Psoas muscle (tissue), 8 donors: ENCODE measurements around the gene CYB5R2. TPM values are rescaled to one million over a fixed set of nuclear protein-coding genes. Genes with fewer than 3 reads are reported as not detected.

ENCODE experiments used
- ATAC-seq, 4 donors: fragments of 200-7000 bp; cut with Tn5 transposase; one replicate each; pipeline ENCODE4 v1.9.1; 2020; ENCODE audit warnings: moderate library complexity in 3 of 4, mild to moderate bottlenecking in 2 of 4
- DNase-seq, 2 donors: peaks; one replicate each; pipeline ENCODE4 v3.0.0-alpha.2; 2020
- H3K27ac ChIP-seq: fragments of 200-600 bp; one replicate; pipeline ENCODE4 v1.8.0; 2022
- H3K27me3 ChIP-seq, 3 donors: fragments of 200-600 bp in 1 of 3; one replicate each; pipeline versions ENCODE4 v1.6.1 to v1.8.0; 2013 to 2022; ENCODE audit warnings: low read length in 2 of 3, mild to moderate bottlenecking in 2 of 3, moderate library complexity in 1 of 3; ENCODE audit not compliant: insufficient read depth in 3 of 3
- H3K36me3 ChIP-seq, 2 donors: fragments of 200-600 bp in 1 of 2; one replicate each; pipeline versions ENCODE4 v1.6.1 to v1.8.0; 2013 to 2022; ENCODE audit warnings: low read depth in 1 of 2, mild to moderate bottlenecking in 1 of 2, moderate library complexity in 1 of 2; ENCODE audit not compliant: insufficient read depth in 1 of 2
- H3K4me1 ChIP-seq: fragments of 200-600 bp; one replicate; pipeline ENCODE4 v1.8.0; 2022
- H3K4me3 ChIP-seq: fragments of 200-600 bp; one replicate; pipeline ENCODE4 v1.8.0; 2022; ENCODE audit warnings: mild to moderate bottlenecking
- H3K9me3 ChIP-seq: fragments of 200-600 bp; one replicate; pipeline ENCODE4 v1.8.0; 2022
- WGBS, 3 donors: extraction: QIAGEN DNeasy Blood & Tissue Kit; methylation state at CpG; one replicate each; pipeline versions ENCODE4 v1.1.6 to v1.1.7; 2013; 5-methylcytosine and 5-hydroxymethylcytosine counted together
- intact Hi-C, 2 donors: fragments of 100-400 bp; cut with DNase I; formaldehyde crosslinking; loops; one replicate each; pipeline versions ENCODE4 v1.11.0 to v1.14.2; 2022
- polyA plus RNA-seq, 3 donors: library from polyadenylated mRNA; stranded (reverse); fragments of 200-250 nt; gene quantifications; one replicate each; pipeline ENCODE4 v1.2.3, GENCODE V29; 2013
- total RNA-seq, 4 donors: library from RNA; stranded (reverse); fragmentation: NEBNext Ultra II Directional in 2 of 4; extraction: Animal tissue kit (Norgen Biotek cat#: 25700) in 2 of 4; gene quantifications; one replicate each; pipeline versions ENCODE4 v1.2.1 to v1.2.4, GENCODE V29; 2021 to 2023
- TF ChIP-seq, protein P1 (sequence below): fragments of 200-600 bp; IDR thresholded peaks from one replicate; pipeline ENCODE4 v1.8.0; 2022; ENCODE audit warnings: antibody characterized with exemption
- donor health status: healthy with polysubstance abuse.
- donor health status: DM: no; HTN: no; CAD: no; lungs with moderate emphysema.
- donor health status: Bipolar disorder and iron deficiency.
- donor health status: healthy.
- donor health status: DM: yes; HTN: yes; CAD: no.
- donor health status: DM: no; HTN: no; CAD: no.
- donor health status: DM: no; HTN: no; CAD: no.
- donor health status: DM: yes; HTN: yes; CAD: no.

The CYB5R2 gene
- total and polyA plus RNA-seq, 7 donors = 0.40 to 2.0 (median 1.3) TPM

DNA sequence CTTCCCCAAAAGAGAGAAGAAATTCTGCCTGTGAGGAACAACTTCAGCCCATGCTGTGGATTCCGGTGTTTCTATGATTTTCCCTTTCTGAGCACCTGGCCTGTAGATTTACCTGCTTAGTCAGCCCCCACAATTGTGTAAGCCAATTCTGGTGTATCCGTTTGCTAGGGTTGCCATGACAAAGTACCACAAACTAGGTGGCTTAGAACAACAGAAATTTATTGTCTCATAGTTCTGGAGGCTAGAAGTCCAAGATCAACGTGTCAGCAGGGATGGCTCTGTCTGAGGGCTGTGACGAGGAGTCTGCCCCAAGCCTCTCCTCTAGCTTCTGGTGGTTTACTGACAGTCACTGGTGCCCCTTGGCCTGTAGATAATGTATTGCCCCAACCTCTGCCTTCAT lies 15.9 kb upstream of the CYB5R2 start:
- Histone ChIP-seq H3K9me3 (no peaks in the 10 kb centered on the region), H3K4me1 (peaks cover 10% of the 10 kb centered on the region), H3K27me3 (no peaks in the 10 kb centered on the region), H3K4me3 (no peak overlapping the region), H3K27ac (no peak overlapping the region), H3K36me3 (peaks cover 0 to 11% of the 10 kb centered on the region in 2 donors)
- TF ChIP-seq, protein P1, sequence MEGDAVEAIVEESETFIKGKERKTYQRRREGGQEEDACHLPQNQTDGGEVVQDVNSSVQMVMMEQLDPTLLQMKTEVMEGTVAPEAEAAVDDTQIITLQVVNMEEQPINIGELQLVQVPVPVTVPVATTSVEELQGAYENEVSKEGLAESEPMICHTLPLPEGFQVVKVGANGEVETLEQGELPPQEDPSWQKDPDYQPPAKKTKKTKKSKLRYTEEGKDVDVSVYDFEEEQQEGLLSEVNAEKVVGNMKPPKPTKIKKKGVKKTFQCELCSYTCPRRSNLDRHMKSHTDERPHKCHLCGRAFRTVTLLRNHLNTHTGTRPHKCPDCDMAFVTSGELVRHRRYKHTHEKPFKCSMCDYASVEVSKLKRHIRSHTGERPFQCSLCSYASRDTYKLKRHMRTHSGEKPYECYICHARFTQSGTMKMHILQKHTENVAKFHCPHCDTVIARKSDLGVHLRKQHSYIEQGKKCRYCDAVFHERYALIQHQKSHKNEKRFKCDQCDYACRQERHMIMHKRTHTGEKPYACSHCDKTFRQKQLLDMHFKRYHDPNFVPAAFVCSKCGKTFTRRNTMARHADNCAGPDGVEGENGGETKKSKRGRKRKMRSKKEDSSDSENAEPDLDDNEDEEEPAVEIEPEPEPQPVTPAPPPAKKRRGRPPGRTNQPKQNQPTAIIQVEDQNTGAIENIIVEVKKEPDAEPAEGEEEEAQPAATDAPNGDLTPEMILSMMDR = no peak
- ATAC-seq = no peak
- intact Hi-C loops = loop anchor here in 1 of 2 donors (5.0 kb wide), 1 partner anchor 592 kb away; no protein-coding TSS in a partner anchor
- WGBS, 3 donors = 68 to 82% (median 73%) methylated on average over 4 of the region's 4 CpGs
- no peak for DNase-seq

DNA sequence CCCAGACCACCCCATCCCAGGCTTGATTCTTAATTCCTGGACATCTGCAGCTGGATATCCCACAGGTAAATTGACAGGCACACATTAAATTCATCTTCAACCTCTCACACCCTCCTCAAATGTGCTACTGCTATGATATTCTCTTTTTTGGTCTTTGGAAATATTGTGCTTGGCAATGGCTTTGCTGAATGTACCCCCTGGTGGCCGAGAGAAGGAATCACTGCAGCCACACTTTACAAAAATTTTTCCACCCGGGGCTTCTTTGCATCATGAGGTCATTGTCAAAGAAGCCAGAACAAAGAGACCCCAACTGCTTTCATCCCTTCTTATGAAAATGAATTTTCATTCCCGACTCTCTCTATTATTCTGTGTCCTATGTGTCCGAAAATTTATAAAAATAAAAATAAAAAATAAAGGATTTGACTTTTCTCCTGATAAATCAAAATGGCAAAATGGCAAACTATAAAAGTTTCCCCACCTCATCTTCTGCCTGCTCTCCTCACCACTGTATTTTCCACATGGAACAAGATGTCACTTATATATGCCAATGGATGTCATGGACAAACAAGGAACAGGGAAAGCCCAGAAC lies 15.0 kb upstream of the CYB5R2 start:
- 26 to 35% (median 34%) methylated on average over 4 of the region's 4 CpGs for whole genome bisulfite sequencing, 3 donors
- DNase-seq (no peak), ATAC-seq (no peak)
- Histone ChIP-seq H3K9me3 (no peaks in the 10 kb centered on the region), H3K27me3 (no peaks in the 10 kb centered on the region), H3K4me3 (no peak overlapping the region), H3K4me1 (peaks cover 10% of the 10 kb centered on the region), H3K36me3 (peaks cover 0 to 14% of the 10 kb centered on the region in 2 donors), H3K27ac (no peak overlapping the region)
- TF ChIP-seq, protein P1 = peak; percentile 65
- intact Hi-C loops = loop anchor here in 1 of 2 donors (5.0 kb wide), 1 partner anchor 591 kb away; no protein-coding TSS in a partner anchor

DNA sequence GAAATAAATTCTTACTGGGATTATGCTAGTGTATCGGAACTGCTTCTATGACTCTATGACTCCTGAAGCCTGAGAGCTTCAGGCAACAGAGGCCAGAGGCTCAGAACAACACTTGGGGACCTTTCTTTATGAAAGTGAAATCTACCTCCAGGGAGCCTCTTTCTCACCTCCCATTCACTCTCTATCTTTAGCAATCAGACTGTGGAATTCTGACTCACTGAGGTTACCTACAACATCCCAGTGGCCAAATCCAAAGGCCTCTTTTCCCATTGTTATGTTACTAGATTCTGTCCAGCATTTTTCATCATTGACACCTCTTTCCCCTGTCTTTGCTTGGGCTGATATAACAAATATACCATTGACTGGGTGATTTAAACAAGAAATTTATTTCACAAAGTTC lies 14.1 kb upstream of the CYB5R2 start:
- H3K4me3 ChIP-seq = no peak overlapping the region
- no peaks in the 10 kb centered on the region for H3K9me3 ChIP-seq
- peaks cover 5% of the 10 kb centered on the region for H3K4me1 ChIP-seq
- H3K36me3 ChIP-seq = peaks cover 0 to 14% of the 10 kb centered on the region in 2 donors
- ATAC-seq = no peak
- DNase-seq = no peak
- intact Hi-C loops = loop anchor here in 1 of 2 donors (5.0 kb wide), 1 partner anchor 590 kb away; no protein-coding TSS in a partner anchor
- H3K27ac ChIP-seq = no peak overlapping the region
- TF ChIP-seq, protein P1 = no peak
- 91 to 95% (median 94%) methylated on average over 1 of the region's 1 CpG for WGBS, 3 donors
- no peaks in the 10 kb centered on the region for H3K27me3 ChIP-seq

- intact Hi-C loops = loop anchor here in 1 of 2 donors (5.0 kb wide), 1 partner anchor 589 kb away; no protein-coding TSS in a partner anchor
- DNase-seq = no peak
These were observed 13.5 kb upstream of the CYB5R2 start for GRCh38 chr11:7686761-7687160.

More at GRCh38 chr11:7686761-7687160, 13.5 kb upstream of the CYB5R2 start:
- no peak for ATAC-seq
- TF ChIP-seq, protein P1 = no peak
- Histone ChIP-seq H3K4me3 (no peak overlapping the region), H3K36me3 (peaks cover 0 to 14% of the 10 kb centered on the region in 2 donors), H3K27ac (no peak overlapping the region), H3K9me3 (no peaks in the 10 kb centered on the region), H3K27me3 (no peaks in the 10 kb centered on the region), H3K4me1 (no peaks in the 10 kb centered on the region)
- 88 to 90% (median 88%) methylated on average over 4 of the region's 4 CpGs for WGBS, 3 donors
